ENCODE data around the gene CRTC3.

The CRTC3 gene

DNA sequence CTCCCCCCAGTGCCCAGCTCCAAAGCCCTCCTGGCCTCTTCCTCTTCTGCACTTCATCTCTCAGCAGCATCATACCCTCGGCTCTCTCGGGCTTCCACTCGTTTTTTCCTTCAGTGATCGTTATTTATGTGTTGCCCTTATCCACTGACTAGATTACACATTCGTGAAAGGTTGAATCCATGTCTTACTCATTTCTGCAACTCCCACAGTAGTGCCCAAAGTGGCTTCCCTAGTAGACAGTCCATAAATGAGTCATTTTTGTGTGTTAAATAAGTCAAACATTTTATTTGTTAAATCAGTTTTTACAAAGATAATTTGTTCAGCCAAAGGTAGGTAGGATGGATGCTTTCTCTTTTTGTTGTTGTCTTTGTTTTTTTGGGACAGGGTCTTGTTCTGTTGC lies 87.4 kb downstream of the CRTC3 start:
- peaks cover 3 to 5% of the 10 kb centered on the region in 2 donors for H3K4me1 ChIP-seq (ENCODE audit: control insufficient read depth in 1 of 2, insufficient read depth in 2 of 2, low read length in 2 of 2)
- peaks cover 10 to 22% of the 10 kb centered on the region in 2 donors for H3K36me3 ChIP-seq (ENCODE audit: control insufficient read depth in 1 of 2, insufficient read depth in 2 of 2, low read length in 2 of 2)
- no peak overlapping the region for H3K27ac ChIP-seq (ENCODE audit: low read depth, low read length)
- H3K9ac ChIP-seq (ENCODE audit: low read depth in 1 of 2, low read length in 2 of 2) = no peak overlapping the region
- no peaks in the 10 kb centered on the region for H3K27me3 ChIP-seq (ENCODE audit: control insufficient read depth in 1 of 2, insufficient read depth in 2 of 2, low read length in 2 of 2)
- H3K9me3 ChIP-seq (ENCODE audit: control insufficient read depth in 1 of 2, low read length in 2 of 2) = no peaks in the 10 kb centered on the region
- H3K4me3 ChIP-seq (ENCODE audit: low read depth in 1 of 2, low read length in 2 of 2) = no peak overlapping the region

DNA sequence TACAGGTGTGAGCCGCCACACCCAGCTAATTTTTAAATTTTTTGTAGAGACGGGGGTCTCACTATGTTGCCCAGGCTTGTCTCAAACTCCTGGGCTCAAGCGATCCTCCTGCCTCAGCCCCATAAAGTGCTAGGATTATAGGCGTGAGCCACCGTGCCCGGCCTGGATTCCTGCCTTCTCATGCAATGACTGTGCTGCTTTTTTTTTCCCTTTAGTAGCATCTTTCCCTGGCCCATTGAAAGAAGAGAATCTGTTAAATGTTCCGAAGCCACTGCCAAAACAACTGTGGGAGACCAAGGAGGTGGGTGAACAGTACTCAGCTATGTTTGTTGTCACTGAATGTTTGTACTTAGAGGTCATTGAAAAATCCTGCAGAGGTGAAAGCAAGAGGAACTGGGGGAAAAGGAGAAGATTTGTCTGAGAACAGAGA lies 88.0 kb downstream of the CRTC3 start:
- no peak overlapping the region for H3K4me3 ChIP-seq (ENCODE audit: low read depth in 1 of 2, low read length in 2 of 2)
- no peaks in the 10 kb centered on the region for H3K9me3 ChIP-seq (ENCODE audit: control insufficient read depth in 1 of 2, low read length in 2 of 2)
- H3K27me3 ChIP-seq (ENCODE audit: control insufficient read depth in 1 of 2, insufficient read depth in 2 of 2, low read length in 2 of 2) = no peaks in the 10 kb centered on the region
- no peak overlapping the region for H3K9ac ChIP-seq (ENCODE audit: low read depth in 1 of 2, low read length in 2 of 2)
- peaks cover 3 to 5% of the 10 kb centered on the region in 2 donors for H3K4me1 ChIP-seq (ENCODE audit: control insufficient read depth in 1 of 2, insufficient read depth in 2 of 2, low read length in 2 of 2)
- H3K36me3 ChIP-seq (ENCODE audit: control insufficient read depth in 1 of 2, insufficient read depth in 2 of 2, low read length in 2 of 2) = peaks cover 4 to 22% of the 10 kb centered on the region in 2 donors
- H3K27ac ChIP-seq (ENCODE audit: low read depth, low read length) = no peak overlapping the region

DNA sequence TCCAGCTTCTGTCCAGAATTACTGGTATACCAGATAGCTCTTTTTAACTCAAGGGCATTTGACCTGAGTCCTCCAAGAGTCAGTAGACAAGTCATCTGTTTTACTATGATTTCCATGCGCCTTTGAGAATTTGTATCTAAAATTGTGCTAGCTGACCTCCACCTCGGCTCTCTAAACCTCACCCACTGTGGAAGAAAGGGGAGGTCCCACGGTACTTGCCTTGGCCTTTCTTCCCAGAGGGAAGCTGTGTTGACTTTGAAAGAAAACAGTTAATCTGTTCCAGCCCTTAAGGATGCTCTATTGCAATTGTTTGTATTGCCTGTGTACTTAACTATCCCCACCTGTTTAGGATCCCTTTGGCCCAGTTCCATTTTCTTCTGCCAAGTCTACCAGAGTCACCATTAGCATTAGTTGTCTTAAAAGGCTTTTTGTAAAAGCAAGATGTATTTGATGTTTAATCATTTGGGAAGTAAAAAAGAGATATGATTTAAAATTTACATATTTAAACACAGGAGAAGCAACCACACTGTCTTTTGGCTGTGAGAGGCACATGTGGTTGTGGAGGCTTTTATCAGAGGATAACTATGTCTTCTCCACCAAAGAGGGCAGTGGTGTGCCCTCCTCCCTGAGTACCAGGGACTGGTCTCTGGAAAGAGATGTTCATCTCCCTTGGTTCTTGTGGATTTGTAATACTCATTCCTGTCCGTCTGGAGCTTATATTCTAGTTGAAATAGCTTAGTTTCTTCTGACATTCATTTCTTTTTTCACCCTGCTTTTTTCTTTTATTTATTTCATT lies 88.8 kb downstream of the CRTC3 start:
- H3K9me3 ChIP-seq (ENCODE audit: control insufficient read depth in 1 of 2, low read length in 2 of 2) = no peaks in the 10 kb centered on the region
- H3K4me1 ChIP-seq (ENCODE audit: control insufficient read depth in 1 of 2, insufficient read depth in 2 of 2, low read length in 2 of 2) = peaks cover 3 to 5% of the 10 kb centered on the region in 2 donors
- H3K4me3 ChIP-seq (ENCODE audit: low read depth in 1 of 2, low read length in 2 of 2) = no peak overlapping the region
- no peaks in the 10 kb centered on the region for H3K27me3 ChIP-seq (ENCODE audit: control insufficient read depth in 1 of 2, insufficient read depth in 2 of 2, low read length in 2 of 2)
- peaks cover 11 to 27% of the 10 kb centered on the region in 2 donors for H3K36me3 ChIP-seq (ENCODE audit: control insufficient read depth in 1 of 2, insufficient read depth in 2 of 2, low read length in 2 of 2)
- no peak overlapping the region for H3K9ac ChIP-seq (ENCODE audit: low read depth in 1 of 2, low read length in 2 of 2)
- no peak overlapping the region for H3K27ac ChIP-seq (ENCODE audit: low read depth, low read length)

DNA sequence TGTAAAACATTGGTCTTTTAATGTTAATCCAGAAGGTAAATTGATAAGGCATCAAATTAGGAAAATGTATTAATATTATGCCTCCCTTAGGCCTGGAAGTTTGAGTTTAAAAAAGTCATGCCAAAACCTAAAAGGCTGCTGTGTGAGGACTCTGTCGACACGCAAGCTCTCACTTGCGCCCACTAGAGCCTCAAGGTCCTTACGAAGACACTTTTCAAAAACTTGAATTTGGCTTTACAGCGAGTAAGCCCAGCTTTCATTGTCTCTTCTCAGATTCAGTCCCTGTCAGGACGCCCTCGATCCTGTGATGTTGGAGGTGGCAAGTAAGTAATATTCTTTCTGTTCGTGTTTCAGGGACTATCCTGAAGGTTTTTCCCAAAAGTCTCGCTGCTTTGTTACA lies 89.7 kb downstream of the CRTC3 start:
- Histone ChIP-seq H3K9me3 (ENCODE audit: control insufficient read depth in 1 of 2, low read length in 2 of 2) (no peaks in the 10 kb centered on the region), H3K36me3 (ENCODE audit: control insufficient read depth in 1 of 2, insufficient read depth in 2 of 2, low read length in 2 of 2) (peaks cover 11 to 27% of the 10 kb centered on the region in 2 donors), H3K4me3 (ENCODE audit: low read depth in 1 of 2, low read length in 2 of 2) (no peak overlapping the region), H3K4me1 (ENCODE audit: control insufficient read depth in 1 of 2, insufficient read depth in 2 of 2, low read length in 2 of 2) (peaks cover 3 to 5% of the 10 kb centered on the region in 2 donors), H3K27me3 (ENCODE audit: control insufficient read depth in 1 of 2, insufficient read depth in 2 of 2, low read length in 2 of 2) (no peaks in the 10 kb centered on the region), H3K9ac (ENCODE audit: low read depth in 1 of 2, low read length in 2 of 2) (no peak overlapping the region), H3K27ac (ENCODE audit: low read depth, low read length) (no peak overlapping the region)

DNA sequence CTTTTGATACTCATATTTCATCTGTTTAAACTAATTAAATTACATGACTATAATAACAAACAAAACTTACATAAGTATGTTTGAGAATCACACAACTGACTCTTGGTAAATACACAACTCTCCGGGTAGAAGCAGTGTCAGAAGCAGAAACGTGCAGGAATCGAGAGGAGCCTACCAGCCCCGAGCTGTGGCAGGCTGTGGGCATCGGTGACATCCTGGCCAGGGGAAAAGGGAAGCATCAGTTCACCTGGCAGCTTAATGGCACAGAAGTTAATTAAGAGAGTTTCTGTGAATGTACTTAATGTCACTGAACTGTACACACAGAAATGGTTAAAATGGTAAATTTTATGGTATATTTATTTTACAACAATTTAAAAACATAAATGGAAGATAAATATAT lies 90.2 kb downstream of the CRTC3 start:
- Histone ChIP-seq H3K9ac (ENCODE audit: low read depth in 1 of 2, low read length in 2 of 2) (no peak overlapping the region), H3K9me3 (ENCODE audit: control insufficient read depth in 1 of 2, low read length in 2 of 2) (no peaks in the 10 kb centered on the region), H3K27ac (ENCODE audit: low read depth, low read length) (no peak overlapping the region), H3K4me1 (ENCODE audit: control insufficient read depth in 1 of 2, insufficient read depth in 2 of 2, low read length in 2 of 2) (peaks cover 3 to 5% of the 10 kb centered on the region in 2 donors), H3K36me3 (ENCODE audit: control insufficient read depth in 1 of 2, insufficient read depth in 2 of 2, low read length in 2 of 2) (peaks cover 11 to 27% of the 10 kb centered on the region in 2 donors), H3K27me3 (ENCODE audit: control insufficient read depth in 1 of 2, insufficient read depth in 2 of 2, low read length in 2 of 2) (no peaks in the 10 kb centered on the region), H3K4me3 (ENCODE audit: low read depth in 1 of 2, low read length in 2 of 2) (no peak overlapping the region)

DNA sequence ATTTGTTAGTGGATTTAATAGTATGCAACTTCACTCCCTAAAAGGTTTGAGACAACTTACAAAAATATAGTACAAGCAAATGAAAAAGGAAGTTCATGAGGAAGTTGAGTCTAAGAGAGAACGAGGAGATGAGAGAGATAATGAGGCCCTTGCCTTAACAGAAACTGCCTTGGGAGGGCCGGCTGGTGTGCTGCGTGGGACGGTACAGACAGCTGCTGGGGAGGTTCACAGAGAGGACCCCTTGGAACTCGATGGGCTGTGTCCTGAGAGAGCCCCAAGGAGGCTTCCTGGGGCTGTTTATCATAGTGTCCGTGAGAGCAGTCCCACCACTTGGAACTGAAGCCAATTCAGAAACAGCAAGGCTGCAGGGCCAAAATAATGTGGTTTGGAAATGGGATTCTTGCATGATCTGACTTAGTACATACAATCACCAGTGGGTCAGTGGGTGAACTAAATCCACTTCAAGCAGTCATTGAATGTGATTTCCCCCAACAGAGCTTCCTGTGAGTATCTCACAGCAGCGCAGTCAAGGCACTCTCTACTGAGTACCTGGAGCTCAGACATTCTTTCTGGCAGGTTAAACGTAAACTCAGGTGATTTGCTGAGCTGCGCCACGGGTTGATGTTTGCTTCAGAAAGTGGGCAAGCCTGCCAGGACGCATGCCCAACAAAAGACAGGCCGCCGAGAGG lies 90.8 kb downstream of the CRTC3 start:
- Histone ChIP-seq H3K27me3 (ENCODE audit: control insufficient read depth in 1 of 2, insufficient read depth in 2 of 2, low read length in 2 of 2) (no peaks in the 10 kb centered on the region), H3K4me3 (ENCODE audit: low read depth in 1 of 2, low read length in 2 of 2) (no peak overlapping the region), H3K4me1 (ENCODE audit: control insufficient read depth in 1 of 2, insufficient read depth in 2 of 2, low read length in 2 of 2) (peaks cover 3 to 5% of the 10 kb centered on the region in 2 donors), H3K9ac (ENCODE audit: low read depth in 1 of 2, low read length in 2 of 2) (no peak overlapping the region), H3K9me3 (ENCODE audit: control insufficient read depth in 1 of 2, low read length in 2 of 2) (no peaks in the 10 kb centered on the region), H3K36me3 (ENCODE audit: control insufficient read depth in 1 of 2, insufficient read depth in 2 of 2, low read length in 2 of 2) (peaks cover 11 to 23% of the 10 kb centered on the region in 2 donors), H3K27ac (ENCODE audit: low read depth, low read length) (no peak overlapping the region)

DNA sequence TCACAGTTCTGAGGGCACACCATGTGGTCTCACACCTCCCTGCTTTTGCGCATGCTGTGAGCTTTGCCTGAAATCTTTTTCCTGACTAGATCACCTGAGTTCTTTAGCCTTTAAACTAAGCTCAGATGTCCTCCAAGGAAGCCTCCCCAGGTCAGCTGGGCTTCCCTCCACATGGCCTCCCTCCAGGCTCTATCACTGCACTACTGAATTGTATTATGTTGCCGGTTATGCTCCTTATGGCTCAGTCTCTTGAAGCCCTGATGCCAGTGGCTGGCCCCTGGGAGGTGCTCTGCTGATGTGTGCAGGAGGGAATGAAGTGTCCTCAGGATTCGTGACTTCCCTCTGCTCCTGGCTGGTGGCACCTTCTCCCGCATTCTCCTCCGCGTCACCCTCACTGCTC lies 94.1 kb downstream of the CRTC3 start:
- Histone ChIP-seq H3K9ac (ENCODE audit: low read depth in 1 of 2, low read length in 2 of 2) (no peak overlapping the region), H3K36me3 (ENCODE audit: control insufficient read depth in 1 of 2, insufficient read depth in 2 of 2, low read length in 2 of 2) (peaks cover 27 to 32% of the 10 kb centered on the region in 2 donors), H3K4me1 (ENCODE audit: control insufficient read depth in 1 of 2, insufficient read depth in 2 of 2, low read length in 2 of 2) (peaks cover 3 to 5% of the 10 kb centered on the region in 2 donors), H3K9me3 (ENCODE audit: control insufficient read depth in 1 of 2, low read length in 2 of 2) (no peaks in the 10 kb centered on the region), H3K27ac (ENCODE audit: low read depth, low read length) (no peak overlapping the region), H3K4me3 (ENCODE audit: low read depth in 1 of 2, low read length in 2 of 2) (no peak overlapping the region), H3K27me3 (ENCODE audit: control insufficient read depth in 1 of 2, insufficient read depth in 2 of 2, low read length in 2 of 2) (no peaks in the 10 kb centered on the region)

DNA sequence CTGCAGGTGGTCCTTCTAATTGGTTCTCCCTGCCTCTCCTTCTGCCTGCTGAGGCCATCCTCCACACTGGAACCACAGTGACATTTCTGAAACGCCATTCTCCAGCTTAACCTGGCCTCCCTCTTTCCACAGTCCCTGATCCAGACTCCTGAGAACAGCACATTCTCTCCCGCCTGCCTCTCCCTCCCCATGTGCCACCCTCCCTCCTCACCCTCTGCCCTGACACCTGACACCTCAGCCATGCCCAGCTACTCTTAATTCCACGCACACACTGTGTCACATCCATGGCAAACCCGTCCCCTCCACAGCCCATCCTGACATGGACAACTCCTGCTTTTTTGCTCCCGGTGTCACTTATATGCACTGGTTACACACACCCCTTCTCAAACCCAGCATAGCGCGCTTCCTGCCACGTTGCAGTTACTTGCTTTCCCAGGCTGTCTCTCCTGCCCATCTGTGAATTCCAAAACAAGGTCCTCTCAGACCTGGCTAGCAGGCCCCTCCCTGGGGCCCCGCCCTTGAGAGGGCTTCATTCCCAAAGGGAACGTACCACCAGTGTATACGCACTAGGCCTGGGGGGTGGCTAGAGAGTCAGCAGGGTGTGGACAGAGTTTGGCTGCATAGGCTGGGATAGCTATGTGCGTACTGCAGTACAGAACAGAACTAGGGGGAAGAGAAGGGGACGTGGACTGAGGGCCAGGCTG lies 94.7 kb downstream of the CRTC3 start:
- Histone ChIP-seq H3K27ac (ENCODE audit: low read depth, low read length) (no peak overlapping the region), H3K27me3 (ENCODE audit: control insufficient read depth in 1 of 2, insufficient read depth in 2 of 2, low read length in 2 of 2) (no peaks in the 10 kb centered on the region), H3K9ac (ENCODE audit: low read depth in 1 of 2, low read length in 2 of 2) (no peak overlapping the region), H3K4me3 (ENCODE audit: low read depth in 1 of 2, low read length in 2 of 2) (no peak overlapping the region), H3K36me3 (ENCODE audit: control insufficient read depth in 1 of 2, insufficient read depth in 2 of 2, low read length in 2 of 2) (peaks cover 28 to 38% of the 10 kb centered on the region in 2 donors), H3K9me3 (ENCODE audit: control insufficient read depth in 1 of 2, low read length in 2 of 2) (no peaks in the 10 kb centered on the region), H3K4me1 (ENCODE audit: control insufficient read depth in 1 of 2, insufficient read depth in 2 of 2, low read length in 2 of 2) (peaks cover 3 to 5% of the 10 kb centered on the region in 2 donors)

DNA sequence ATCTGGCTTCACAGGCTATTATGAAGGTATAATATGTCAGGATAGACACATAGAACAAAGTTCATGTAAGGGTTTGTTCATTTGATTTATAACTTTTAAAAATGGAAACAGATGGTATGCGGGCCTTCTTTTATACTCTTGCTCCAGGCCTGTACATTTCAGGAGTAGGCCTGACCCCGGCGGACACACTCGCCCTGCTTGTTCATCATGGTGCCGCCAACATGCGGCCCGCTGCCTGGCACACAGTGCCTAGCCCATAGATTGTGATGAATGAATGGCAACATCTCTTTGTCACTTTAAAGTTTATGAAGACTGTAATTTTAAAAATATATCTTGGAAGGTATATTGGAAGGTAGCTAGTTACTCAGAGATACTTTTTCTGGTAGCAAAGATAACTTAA lies 95.3 kb downstream of the CRTC3 start:
- Histone ChIP-seq H3K27me3 (ENCODE audit: control insufficient read depth in 1 of 2, insufficient read depth in 2 of 2, low read length in 2 of 2) (no peaks in the 10 kb centered on the region), H3K4me1 (ENCODE audit: control insufficient read depth in 1 of 2, insufficient read depth in 2 of 2, low read length in 2 of 2) (peaks cover under 1 to 5% of the 10 kb centered on the region in 2 donors), H3K9me3 (ENCODE audit: control insufficient read depth in 1 of 2, low read length in 2 of 2) (no peaks in the 10 kb centered on the region), H3K9ac (ENCODE audit: low read depth in 1 of 2, low read length in 2 of 2) (no peak overlapping the region), H3K4me3 (ENCODE audit: low read depth in 1 of 2, low read length in 2 of 2) (no peak overlapping the region), H3K36me3 (ENCODE audit: control insufficient read depth in 1 of 2, insufficient read depth in 2 of 2, low read length in 2 of 2) (peaks cover 30 to 44% of the 10 kb centered on the region in 2 donors), H3K27ac (ENCODE audit: low read depth, low read length) (no peak overlapping the region)

DNA sequence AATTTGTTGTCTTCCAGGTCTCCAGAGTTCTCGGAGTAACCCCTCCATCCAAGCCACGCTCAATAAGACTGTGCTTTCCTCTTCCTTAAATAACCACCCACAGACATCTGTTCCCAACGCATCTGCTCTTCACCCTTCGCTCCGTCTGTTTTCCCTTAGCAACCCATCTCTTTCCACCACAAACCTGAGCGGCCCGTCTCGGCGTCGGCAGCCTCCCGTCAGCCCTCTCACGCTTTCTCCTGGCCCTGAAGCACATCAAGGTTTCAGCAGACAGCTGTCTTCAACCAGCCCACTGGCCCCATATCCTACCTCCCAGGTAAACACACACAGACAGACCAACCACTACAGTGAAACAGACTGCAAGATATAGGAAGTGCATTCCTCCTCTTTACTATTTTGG lies 99.5 kb downstream of the CRTC3 start:
- Histone ChIP-seq H3K27me3 (ENCODE audit: control insufficient read depth in 1 of 2, insufficient read depth in 2 of 2, low read length in 2 of 2) (no peaks in the 10 kb centered on the region), H3K9me3 (ENCODE audit: control insufficient read depth in 1 of 2, low read length in 2 of 2) (no peaks in the 10 kb centered on the region), H3K36me3 (ENCODE audit: control insufficient read depth in 1 of 2, insufficient read depth in 2 of 2, low read length in 2 of 2) (peaks cover 23 to 62% of the 10 kb centered on the region in 2 donors), H3K4me3 (ENCODE audit: low read depth in 1 of 2, low read length in 2 of 2) (no peak overlapping the region), H3K4me1 (ENCODE audit: control insufficient read depth in 1 of 2, insufficient read depth in 2 of 2, low read length in 2 of 2) (no peaks in the 10 kb centered on the region), H3K9ac (ENCODE audit: low read depth in 1 of 2, low read length in 2 of 2) (no peak overlapping the region), H3K27ac (ENCODE audit: low read depth, low read length) (no peak overlapping the region)

All from duodenal mucosa (tissue), 2 donors.